GM12891 (cell line): ENCODE data around the gene AGPAT3.

Source experiments
- POLR2A ChIP-seq: IDR thresholded peaks from 2 replicates; pipeline ENCODE4 v1.6.1; 2011; ENCODE audit warnings: low read depth, low read length, control low read depth
- POU2F2 ChIP-seq: IDR thresholded peaks from 2 replicates; pipeline ENCODE4 v1.6.1; 2011; ENCODE audit warnings: low read depth, mild to moderate bottlenecking, control low read depth, low read length, moderate library complexity
- TAF1 ChIP-seq: IDR thresholded peaks from 2 replicates; pipeline ENCODE4 v1.6.1; 2011; ENCODE audit warnings: low read depth, low read length, control low read depth

DNA sequence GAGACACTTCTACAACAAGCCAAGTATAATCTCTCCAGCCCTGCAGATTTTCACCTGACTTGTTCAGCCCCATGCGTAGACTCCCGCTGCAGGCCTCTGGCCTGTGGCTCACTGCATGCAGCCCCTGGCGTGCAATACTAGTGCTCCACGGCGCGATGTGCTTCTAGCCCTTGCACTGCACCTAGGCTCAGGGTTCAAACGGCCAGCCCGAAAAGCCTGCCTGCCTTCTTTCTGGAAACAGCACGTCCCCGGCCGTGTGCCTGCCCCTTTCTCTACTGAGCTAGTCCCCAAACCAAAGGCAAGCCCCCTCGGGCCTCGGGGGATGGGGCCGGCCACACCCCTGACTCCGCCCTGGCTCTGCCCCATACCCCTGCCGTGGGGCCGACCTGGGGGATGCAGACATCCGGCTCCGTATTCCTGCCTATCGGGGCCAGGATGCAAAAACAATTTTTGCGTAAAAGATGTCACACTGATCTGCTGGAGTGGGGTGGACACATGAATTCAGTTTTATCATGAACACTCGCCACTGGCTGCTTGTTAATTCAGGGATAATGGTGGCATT lies 120.7 kb downstream of the AGPAT3 start:
- TF ChIP-seq POLR2A (no peak), POU2F2 (no peak), TAF1 (no peak)
